H54 (cell line): ENCODE measurements around the gene SAPCD1.

Experiments
- DNase-seq: peaks from one replicate; pipeline ENCODE4 v3.0.0; 2011; ENCODE audit warnings: low spot score, mixed read lengths; ENCODE audit not compliant: insufficient read length
- FAIRE-seq: peaks from 3 replicates; lab custom pipeline; 2011; peaks lifted over from hg19 to GRCh38; lab: Jason Lieb, UNC
- POLR2A ChIP-seq: IDR thresholded peaks from 2 replicates; pipeline ENCODE4 v1.6.1; 2011; ENCODE audit warnings: low read depth, mild to moderate bottlenecking, low read length

Gene SAPCD1

DNA sequence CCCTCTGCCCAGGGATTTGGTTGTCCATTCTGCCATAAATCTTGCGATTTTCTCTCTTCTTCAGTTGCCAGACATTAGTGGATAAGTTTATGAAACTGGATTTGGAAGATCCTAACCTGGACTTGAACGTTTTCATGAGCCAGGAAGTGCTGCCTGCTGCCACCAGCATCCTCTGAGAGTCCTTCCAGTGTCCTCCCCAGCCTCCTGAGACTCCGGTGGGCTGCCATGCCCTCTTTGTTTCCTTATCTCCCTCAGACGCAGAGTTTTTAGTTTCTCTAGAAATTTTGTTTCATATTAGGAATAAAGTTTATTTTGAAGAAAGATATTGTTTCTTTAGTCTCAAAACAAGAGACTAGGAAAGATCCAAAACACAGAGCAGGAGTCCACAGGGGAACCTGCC lies at the start of gene SAPCD1:
SAPCD1 (plus strand) TSS at position 301 of the 400 bp plus-strand sequence. CDS start 399 bp downstream, outside the sequence.
- FAIRE-seq: no peak
- no peak for DNase-seq
- no peak for TF ChIP-seq POLR2A

DNA sequence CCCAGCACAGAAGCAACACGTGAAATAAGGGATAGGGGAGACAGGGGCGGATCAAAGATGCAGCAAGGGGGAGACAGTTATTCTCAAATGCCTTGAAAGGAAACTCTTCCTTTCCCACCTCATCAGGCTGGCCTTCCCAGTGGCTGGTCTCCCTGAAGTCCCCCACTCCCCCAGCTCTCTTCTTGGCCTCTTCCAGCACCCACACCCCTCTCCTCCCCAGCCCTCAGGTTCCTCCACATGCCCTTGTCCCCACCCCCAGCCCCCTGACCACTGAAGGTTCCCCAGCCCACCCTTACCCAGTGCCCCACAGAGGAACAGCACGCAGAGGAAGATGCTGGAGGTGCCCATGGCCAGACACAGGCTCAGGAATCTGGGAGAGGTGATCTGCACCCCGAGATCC lies 49.0 kb upstream of the SAPCD1 start:
- FAIRE-seq (no peak), DNase-seq (no peak)
- no peak for TF ChIP-seq POLR2A

DNA sequence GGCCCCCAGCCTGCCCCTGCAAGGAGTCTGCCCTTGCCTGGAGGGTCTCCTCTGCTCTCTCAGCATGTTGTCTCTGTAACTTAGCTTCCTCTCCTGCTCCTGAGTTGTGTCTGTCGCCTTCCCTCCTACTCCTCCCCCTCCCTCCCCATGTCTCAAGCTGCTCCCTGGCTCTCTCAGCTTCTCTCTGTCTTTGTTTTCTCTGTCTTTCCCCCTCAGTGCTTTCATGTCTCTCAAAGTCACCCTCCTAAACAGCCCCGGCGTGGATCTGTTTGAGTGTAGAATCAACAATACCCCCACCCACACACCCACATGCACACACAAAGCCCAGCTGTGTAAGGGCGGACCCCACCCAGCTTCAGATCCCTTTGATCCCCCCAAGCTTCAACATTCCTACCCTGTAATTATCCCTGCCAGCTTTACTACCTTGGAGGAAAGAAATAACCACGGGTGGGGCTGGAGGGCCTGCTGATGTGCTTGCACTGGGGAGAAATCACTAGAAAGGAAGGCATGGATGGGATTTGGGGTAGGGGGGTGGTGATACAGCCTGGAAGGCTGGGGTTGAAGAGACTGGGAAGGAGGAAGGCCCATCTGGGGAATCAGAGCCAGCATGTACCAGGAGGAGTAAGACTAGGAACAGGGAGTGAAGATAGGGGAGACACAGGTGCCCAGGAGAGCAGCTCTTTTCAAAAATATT lies 48.3 kb upstream of the SAPCD1 start:
- no peak for TF ChIP-seq POLR2A
- no peak for DNase-seq
- no peak for FAIRE-seq

DNA sequence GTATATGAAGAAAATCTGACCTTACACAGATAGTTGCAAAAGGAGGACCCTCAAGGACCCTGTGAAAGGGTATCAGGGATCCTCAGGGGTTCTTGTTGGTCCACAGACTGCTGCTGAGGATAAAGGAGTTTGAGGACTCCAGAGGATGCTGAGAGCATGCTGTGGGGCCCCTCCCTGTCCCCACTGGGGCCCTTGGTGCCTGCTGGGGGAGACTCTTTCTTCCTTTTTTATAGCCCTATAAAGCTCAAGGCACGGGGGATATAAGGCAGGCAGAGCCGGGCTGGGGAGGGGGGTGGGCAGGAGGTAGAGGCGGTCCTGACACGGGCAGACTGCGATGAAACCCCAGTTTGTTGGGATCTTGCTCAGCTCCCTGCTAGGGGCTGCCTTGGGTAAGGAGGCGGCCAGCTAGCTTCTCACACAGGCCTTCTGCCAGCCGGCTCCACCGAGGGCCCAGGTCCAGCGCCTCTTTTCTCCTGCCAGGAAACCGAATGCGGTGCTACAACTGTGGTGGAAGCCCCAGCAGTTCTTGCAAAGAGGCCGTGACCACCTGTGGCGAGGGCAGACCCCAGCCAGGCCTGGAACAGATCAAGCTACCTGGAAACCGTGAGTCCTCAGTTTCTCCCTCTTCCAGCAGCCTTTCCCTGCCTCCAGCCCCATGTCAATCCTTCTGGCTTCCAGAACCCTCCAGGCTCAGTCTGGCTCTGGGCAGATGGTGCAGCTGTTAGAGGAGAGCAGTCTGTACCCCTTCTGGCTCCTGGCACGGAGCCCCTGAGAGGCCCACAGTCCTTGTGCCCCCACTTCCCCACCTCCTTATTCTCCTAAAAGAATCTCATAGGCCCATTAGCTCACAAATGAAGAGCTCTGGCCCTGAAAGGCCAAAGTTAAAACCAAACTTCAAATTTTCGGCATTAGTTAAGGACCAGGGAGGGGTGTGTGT lies 47.2 kb upstream of the SAPCD1 start, which contains the start of gene LY6G6D:
LY6G6D (plus strand) TSS at position 327 of the 937 bp plus-strand sequence; CDS start at position 335, 8 bp downstream.
- no peak for TF ChIP-seq POLR2A
- FAIRE-seq (no peak), DNase-seq (no peak)

DNA sequence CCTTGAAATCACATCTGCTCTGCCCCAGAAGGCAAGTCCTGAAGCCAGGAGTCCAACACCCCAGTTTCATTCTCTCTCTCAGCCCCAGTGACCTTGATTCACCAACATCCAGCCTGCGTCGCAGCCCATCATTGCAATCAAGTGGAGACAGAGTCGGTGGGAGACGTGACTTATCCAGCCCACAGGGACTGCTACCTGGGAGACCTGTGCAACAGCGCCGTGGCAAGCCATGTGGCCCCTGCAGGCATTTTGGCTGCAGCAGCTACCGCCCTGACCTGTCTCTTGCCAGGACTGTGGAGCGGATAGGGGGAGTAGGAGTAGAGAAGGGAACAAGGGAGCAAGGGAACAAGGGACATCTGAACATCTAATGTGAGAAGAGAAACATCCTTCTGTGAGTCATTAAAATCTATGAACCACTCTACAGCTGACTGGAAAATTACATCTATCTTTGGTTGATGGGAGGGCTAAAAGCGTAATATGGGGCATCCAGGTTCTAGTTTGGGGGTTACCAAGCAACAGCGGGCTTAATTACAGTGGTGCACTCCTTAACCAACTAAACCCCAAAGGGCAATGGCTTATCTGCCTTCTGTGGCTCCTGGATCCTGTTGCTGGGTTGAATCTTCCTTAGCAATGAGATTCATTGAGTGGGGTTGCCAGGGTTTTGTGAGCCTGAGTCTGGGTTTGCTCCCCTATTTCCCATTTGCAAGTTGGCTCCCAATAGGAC lies 44.8 kb upstream of the SAPCD1 start:
- FAIRE-seq: no peak
- no peak for DNase-seq
- TF ChIP-seq POLR2A: no peak

DNA sequence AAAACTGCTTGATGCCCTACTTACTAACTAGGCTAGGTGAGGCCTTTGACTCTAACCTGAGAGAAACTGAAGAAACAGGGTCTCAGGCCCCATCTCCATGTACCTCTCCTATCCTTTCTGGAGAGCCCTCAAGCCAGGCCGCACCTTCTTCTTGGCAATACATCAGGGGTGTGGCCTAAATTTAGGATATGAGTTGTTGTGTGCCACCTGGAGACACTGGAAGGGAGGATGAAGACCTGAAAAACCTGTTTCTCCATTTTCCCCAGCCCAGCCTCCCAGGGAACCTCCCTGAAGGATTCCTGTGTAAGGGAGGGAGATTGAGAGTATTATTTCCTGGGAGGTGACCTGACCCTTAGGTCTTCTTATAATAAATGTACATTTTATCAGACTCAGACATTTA lies 44.2 kb upstream of the SAPCD1 start:
- FAIRE-seq (no peak), DNase-seq (no peak)
- TF ChIP-seq POLR2A: no peak

DNA sequence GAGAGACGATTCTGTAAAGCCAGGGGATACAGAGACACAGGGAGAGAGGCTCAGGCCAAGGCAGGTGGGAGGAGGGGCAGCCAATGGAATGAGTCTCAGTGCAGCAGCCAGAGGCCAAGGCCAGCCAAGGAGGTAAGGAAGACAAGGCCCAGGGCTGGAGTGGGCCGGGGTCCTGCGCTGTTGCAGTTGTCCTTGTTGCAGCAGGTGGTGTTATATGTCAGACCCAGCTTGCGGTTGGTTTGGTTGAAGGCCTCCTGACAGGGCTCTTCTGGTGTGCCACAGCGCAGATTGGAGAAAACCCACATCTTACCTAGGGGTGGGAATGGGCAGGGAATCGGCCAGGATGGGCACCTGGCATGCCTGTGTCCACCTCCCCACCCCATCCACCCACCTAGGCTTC lies 43.5 kb upstream of the SAPCD1 start:
- no peak for TF ChIP-seq POLR2A
- no peak for DNase-seq
- no peak for FAIRE-seq

DNA sequence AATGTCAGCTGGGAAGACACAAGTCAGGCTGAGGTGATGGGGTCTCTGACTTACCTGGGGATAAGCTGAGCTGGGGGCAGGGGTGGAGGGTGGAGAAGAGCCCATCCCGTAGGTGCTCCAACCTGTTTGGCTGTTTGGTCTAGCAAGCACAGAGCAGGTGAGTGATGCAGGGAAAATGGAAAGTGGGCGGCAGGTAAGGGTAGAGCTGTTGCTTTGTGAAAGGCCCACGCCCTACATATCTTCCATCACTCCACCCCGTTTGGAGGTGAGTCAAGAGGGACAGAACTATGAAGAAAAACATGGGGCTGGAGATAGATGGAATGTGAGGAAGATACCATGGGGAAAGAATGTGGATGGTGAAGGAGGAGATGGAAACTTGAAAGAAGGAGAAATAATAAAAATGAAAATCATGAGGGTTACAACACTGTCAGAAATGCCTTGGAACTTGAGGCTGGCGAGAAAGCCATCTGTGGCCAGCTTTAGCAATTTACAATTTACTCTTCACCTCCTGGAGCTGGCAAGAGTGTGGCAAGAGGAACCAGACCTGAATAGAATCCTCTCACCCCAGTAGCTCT lies 42.2 kb upstream of the SAPCD1 start:
- FAIRE-seq: no peak

DNA sequence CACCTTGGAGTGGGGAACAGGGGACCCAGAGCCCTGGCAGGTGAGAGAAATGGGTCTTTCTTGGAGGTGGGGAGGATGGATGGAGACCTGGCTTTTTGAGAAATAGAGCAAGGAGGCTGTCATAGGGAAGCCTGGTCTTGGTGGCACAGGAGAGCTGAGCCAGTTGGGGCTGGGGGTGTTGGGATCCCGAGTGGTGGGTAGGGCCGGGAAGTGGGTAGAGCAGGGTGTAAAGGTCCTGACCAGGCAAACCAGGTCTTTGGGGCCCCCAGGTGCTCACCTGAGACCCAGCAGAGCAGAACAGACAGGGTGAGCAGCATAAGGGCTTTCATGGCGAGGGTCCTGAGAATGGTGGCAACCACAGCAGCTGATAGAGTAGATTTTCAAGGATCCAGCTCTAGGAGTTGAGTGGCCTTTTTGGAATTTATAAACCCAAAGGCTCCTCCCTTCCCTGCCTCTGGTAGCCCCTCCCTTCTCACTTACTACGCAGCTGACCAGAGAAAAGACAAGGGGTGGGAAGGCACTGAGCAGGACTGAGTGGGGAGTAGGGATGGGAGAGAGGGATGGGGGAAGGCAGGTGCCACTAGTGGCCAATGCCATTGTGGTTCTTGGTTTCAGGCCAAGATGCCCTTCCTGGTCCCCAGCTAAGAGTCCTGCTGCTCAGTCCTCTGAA lies 41.0 kb upstream of the SAPCD1 start, which contains the start of gene LY6G6C:
LY6G6C (minus strand) TSS at position 396 of the 670 bp plus-strand sequence; CDS start at position 329, 67 bp downstream.
- DNase-seq: no peak
- FAIRE-seq: no peak
- TF ChIP-seq POLR2A: no peak

More for the DNA sequence above, 42.2 kb upstream of the SAPCD1 start:
- DNase-seq: no peak
- no peak for TF ChIP-seq POLR2A

DNA sequence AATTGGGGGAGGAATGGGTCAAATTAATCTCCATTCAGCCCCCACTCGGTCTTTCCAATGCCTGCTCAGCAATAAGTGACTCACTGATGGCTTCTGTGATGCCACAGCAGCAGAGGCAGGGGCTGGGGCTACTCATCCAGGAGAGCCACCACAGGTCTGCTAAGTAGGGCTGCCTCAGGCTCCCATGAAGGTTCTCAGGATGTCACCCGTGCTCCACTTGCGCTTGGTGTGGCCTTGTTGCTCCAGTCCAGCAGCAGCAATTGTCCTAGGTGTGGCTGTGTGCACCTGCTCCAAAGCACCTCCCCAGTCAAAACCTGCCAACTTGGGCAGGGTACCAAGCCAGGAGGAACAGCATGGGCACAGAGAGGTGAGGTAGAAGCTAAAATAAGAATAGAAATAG lies 40.3 kb upstream of the SAPCD1 start:
- DNase-seq: no peak
- no peak for TF ChIP-seq POLR2A
- FAIRE-seq: no peak

DNA sequence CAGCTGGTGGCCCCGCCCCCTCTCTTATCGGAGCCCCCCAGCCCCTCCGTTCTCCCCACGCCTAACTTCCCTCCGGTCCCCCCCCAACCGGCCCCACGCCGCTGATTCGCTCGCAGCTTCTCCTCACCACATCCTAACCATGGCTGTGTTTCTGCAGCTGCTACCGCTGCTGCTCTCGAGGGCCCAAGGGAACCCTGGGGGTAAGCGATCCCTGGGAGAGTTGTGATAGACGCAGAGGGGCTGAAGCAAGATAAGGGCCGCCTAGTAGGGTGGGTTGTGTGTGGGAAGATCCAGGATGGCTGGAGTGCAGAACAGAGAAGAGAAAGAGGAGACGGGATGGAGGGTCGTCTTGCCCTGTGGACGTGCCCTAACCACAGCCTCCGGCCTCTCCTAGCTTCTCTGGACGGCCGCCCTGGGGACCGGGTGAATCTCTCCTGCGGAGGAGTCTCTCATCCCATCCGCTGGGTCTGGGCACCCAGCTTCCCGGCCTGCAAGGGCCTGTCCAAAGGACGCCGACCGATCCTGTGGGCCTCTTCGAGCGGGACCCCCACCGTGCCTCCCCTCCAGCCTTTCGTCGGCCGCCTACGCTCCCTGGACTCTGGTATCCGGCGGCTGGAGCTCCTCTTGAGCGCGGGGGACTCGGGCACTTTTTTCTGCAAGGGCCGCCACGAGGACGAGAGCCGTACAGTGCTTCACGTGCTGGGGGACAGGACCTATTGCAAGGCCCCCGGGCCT lies 39.0 kb upstream of the SAPCD1 start, which contains the start of gene MPIG6B:
MPIG6B (plus strand) TSS at position 129 of the 735 bp plus-strand sequence; CDS start at position 140, 11 bp downstream.
- no peak for DNase-seq

More for the DNA sequence above, 39.0 kb upstream of the SAPCD1 start, which contains the start of gene MPIG6B:
- TF ChIP-seq POLR2A: no peak
- FAIRE-seq: no peak
